DND-41 (cell line): ENCODE data around the gene EYA4.

Source experiments
- ATAC-seq: fragments of 200-7000 bp; cut with Tn5 transposase; 3 replicates; pipeline ENCODE4 v1.9.1; 2021; ENCODE audit warnings: low read depth; ENCODE audit not compliant: insufficient read depth
- DNase-seq: peaks from one replicate; pipeline ENCODE4 v3.0.0-alpha.2; 2020
- H2AFZ ChIP-seq: 2 replicates; pipeline ENCODE4 v1.6.0; 2012; ENCODE audit warnings: low read depth, low read length
- H3K27ac ChIP-seq: 2 replicates; pipeline ENCODE4 v1.5.1; 2012; ENCODE audit warnings: low read length, inconsistent platforms
- H3K27me3 ChIP-seq: fragments of 200-600 bp; sonication (generic); 2 replicates; pipeline ENCODE4 v1.6.0; 2012; ENCODE audit warnings: low read length, mild to moderate bottlenecking, inconsistent platforms; ENCODE audit not compliant: insufficient read depth, poor library complexity
- H3K36me3 ChIP-seq: 2 replicates; pipeline ENCODE4 v1.5.1; 2012; ENCODE audit warnings: low read length, inconsistent platforms; ENCODE audit not compliant: insufficient read depth
- H3K4me1 ChIP-seq: 2 replicates; pipeline ENCODE4 v1.5.1; 2012; ENCODE audit warnings: mild to moderate bottlenecking, low read length; ENCODE audit not compliant: insufficient read depth
- H3K4me2 ChIP-seq: 2 replicates; pipeline ENCODE4 v1.6.0; 2012; ENCODE audit warnings: mild to moderate bottlenecking, moderate library complexity, low read length, inconsistent platforms; ENCODE audit not compliant: insufficient read depth
- H3K4me3 ChIP-seq, 2 experiments: fragments of 200-600 bp in 1 of 2; shearing (Covaris generic) in 1 of 2; 2 replicates each; pipeline ENCODE4 v1.5.1; 2012 to 2016; ENCODE audit warnings: inconsistent platforms in 2 of 2, low read length in 2 of 2, mild to moderate bottlenecking in 2 of 2, low read depth in 1 of 2, moderate library complexity in 1 of 2
- H3K79me2 ChIP-seq: 2 replicates; pipeline ENCODE4 v1.6.0; 2012; ENCODE audit warnings: low read length, inconsistent platforms; ENCODE audit not compliant: insufficient read depth
- H3K9ac ChIP-seq: 2 replicates; pipeline ENCODE4 v1.6.0; 2012; ENCODE audit warnings: low read depth, mild to moderate bottlenecking, inconsistent platforms, low read length, moderate library complexity
- H3K9me3 ChIP-seq: 2 replicates; pipeline ENCODE4 v1.5.1; 2012; ENCODE audit warnings: low read length, moderate library complexity, mild to moderate bottlenecking, inconsistent platforms; ENCODE audit not compliant: insufficient read depth, severe bottlenecking
- H4K20me1 ChIP-seq: 2 replicates; pipeline ENCODE4 v1.6.0; 2012; ENCODE audit warnings: low read length; ENCODE audit not compliant: insufficient read depth
- CTCF ChIP-seq: IDR thresholded peaks from 2 replicates; pipeline ENCODE4 v1.5.1; 2012; ENCODE audit warnings: borderline replicate concordance, low read length, moderate library complexity, mild to moderate bottlenecking; ENCODE audit not compliant: poor library complexity, severe bottlenecking; ENCODE audit errors: extremely low read depth
- EZH2 ChIP-seq: IDR thresholded peaks from 3 replicates; pipeline ENCODE4 v1.6.1; 2012; ENCODE audit warnings: borderline replicate concordance, low read depth, mild to moderate bottlenecking, moderate library complexity, low read length, inconsistent platforms; ENCODE audit not compliant: severe bottlenecking

Gene EYA4

GRCh38 chr6:133542056-133542821 is 301.1 kb downstream of the EYA4 start:
- no peaks in the 10 kb centered on the region for H3K9me3 ChIP-seq
- DNase-seq = no peak
- H3K4me3 ChIP-seq = no peak overlapping the region

DNA sequence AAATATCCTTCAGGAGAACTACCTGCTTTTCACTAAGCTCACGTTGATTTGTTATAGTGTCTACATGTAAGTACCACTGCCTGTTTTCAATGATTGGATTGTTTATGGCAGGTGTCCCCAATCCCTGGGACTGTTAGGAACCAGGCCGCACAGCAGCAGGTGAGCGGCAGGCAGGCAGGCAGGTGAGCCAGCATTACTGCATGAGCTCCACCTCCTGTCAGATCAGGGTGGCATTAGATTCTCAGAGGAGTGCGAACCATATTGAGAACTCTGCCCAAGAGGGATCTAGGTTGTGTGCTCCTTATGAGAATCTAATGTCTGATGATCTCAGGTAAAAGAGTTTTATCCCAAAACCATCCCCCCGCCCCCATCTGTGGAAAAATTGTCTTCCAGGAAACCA is 303.3 kb downstream of the EYA4 start:
- Histone ChIP-seq H3K4me2 (no peak overlapping the region), H3K9ac (no peak overlapping the region), H3K79me2 (no peaks in the 10 kb centered on the region), H3K9me3 (no peaks in the 10 kb centered on the region), H2AFZ (no peak overlapping the region), H3K36me3 (no peaks in the 10 kb centered on the region), H3K27me3 (peaks cover 2% of the 10 kb centered on the region), H3K4me3 (no peak overlapping the region), H4K20me1 (no peaks in the 10 kb centered on the region), H3K4me1 (no peaks in the 10 kb centered on the region), H3K27ac (no peak overlapping the region)
- ATAC-seq = no peak
- TF ChIP-seq EZH2 (no peak), CTCF (no peak)
- no peak for DNase-seq

More at GRCh38 chr6:133542056-133542821, 301.1 kb downstream of the EYA4 start:
- Histone ChIP-seq H3K36me3 (no peaks in the 10 kb centered on the region), H3K4me1 (no peaks in the 10 kb centered on the region), H3K27me3 (peaks cover 2% of the 10 kb centered on the region), H3K79me2 (no peaks in the 10 kb centered on the region), H3K4me2 (no peak overlapping the region), H4K20me1 (no peaks in the 10 kb centered on the region), H3K9ac (no peak overlapping the region), H2AFZ (no peak overlapping the region), H3K27ac (no peak overlapping the region)
- TF ChIP-seq CTCF (no peak), EZH2 (no peak)
- no peak for ATAC-seq

GRCh38 chr6:133546098-133546497 is 304.9 kb downstream of the EYA4 start:
- DNase-seq = no peak
- Histone ChIP-seq H3K79me2 (no peaks in the 10 kb centered on the region), H3K4me2 (no peak overlapping the region), H3K9ac (no peak overlapping the region), H3K4me1 (no peaks in the 10 kb centered on the region), H2AFZ (no peak overlapping the region), H3K36me3 (no peaks in the 10 kb centered on the region), H3K27me3 (peaks cover 5% of the 10 kb centered on the region), H3K4me3 (no peak overlapping the region), H3K27ac (no peak overlapping the region), H4K20me1 (no peaks in the 10 kb centered on the region), H3K9me3 (no peaks in the 10 kb centered on the region)
- TF ChIP-seq CTCF = no peak
- no peak for TF ChIP-seq EZH2
- ATAC-seq = no peak
